ENCODE data around the gene TAPBP. TPM values are rescaled to one million over a fixed set of nuclear protein-coding genes. Genes with fewer than 3 reads are reported as not detected.

Gene TAPBP
- total and polyA plus RNA-seq, 9 of the 15 experiments (the other 6 are each of a cell fraction or from before 2014, with no cell fraction given): 5.6 to 74.0 (median 22.3) TPM

- no peak for DNase-seq (ENCODE audit: extremely low read depth in 1 of 4, low spot score in 3 of 4)
- TF ChIP-seq RBFOX2 (IDR thresholded peaks at IDR 0.05; ENCODE audit: low read depth, low read length): peak; percentile 55
- TF ChIP-seq TCF7L2 (IDR thresholded peaks at IDR 0.05; ENCODE audit: low read depth, low read length): no peak
- TF ChIP-seq CLOCK (CRISPR knock-in tag; IDR thresholded peaks at IDR 0.05; ENCODE audit: borderline replicate concordance): no peak
Measured at GRCh38 chr6:33286946-33287914, 26.6 kb downstream of the TAPBP start.

More at GRCh38 chr6:33286946-33287914, 26.6 kb downstream of the TAPBP start:
- peaks cover 45% of the 10 kb centered on the region for H3K79me2 ChIP-seq (ENCODE audit: control insufficient read depth, insufficient read depth, low read length)
- H3K27ac ChIP-seq (ENCODE audit: extremely low read depth, low read depth, low read length): no peak overlapping the region
- peaks cover 72% of the 10 kb centered on the region for H3K36me3 ChIP-seq (ENCODE audit: control insufficient read depth, insufficient read depth, low read length)
- no TSS peak for BruUV-seq (replicated peaks)
- WGBS (ENCODE audit: insufficient coverage, low coverage, missing lambda C conversion rate): 95% methylated on average over 21 of the region's 22 CpGs
- ATAC-seq: no peak
- no peak overlapping the region for H3K4me2 ChIP-seq (ENCODE audit: insufficient read depth, low read length)
- peak overlapping the region; percentile 65 to 91; a peak in 3 of 4 replicates for H3K9ac ChIP-seq (ENCODE audit: insufficient read depth in 1 of 2, low read depth in 2 of 2, low read length in 2 of 2)
- no peaks in the 10 kb centered on the region for H3K9me1 ChIP-seq (ENCODE audit: control insufficient read depth, insufficient read depth, low read length)
- no peaks in the 10 kb centered on the region for H3K27me3 ChIP-seq (ENCODE audit: control insufficient read depth in 2 of 2, insufficient read depth in 2 of 2, low read length in 2 of 2)
- H4K20me1 ChIP-seq (replicated peaks; ENCODE audit: control insufficient read depth, insufficient read depth, low read length): no peaks in the 10 kb centered on the region
- peak overlapping the region; percentile 76; the same call in 1 of the 2 replicates for H3K4me3 ChIP-seq
- ChIA-PET POLR2A (interaction anchor here (0.6 to 7.1 kb wide), 3 partner anchors 10 to 67 kb away, joined by 4 to 90 read pairs (median 4); partner anchors contain the start of gene B3GALT4), CTCF (ENCODE audit: low intra/inter-chr PET ratio) (no interaction called here)
- H3K9me3 ChIP-seq (replicated peaks; ENCODE audit: control insufficient read depth, insufficient read depth, low read depth, low read length): no peaks in the 10 kb centered on the region
- in situ Hi-C loops (cut with MboI): no loop called here
- intact Hi-C loops (cut with micrococcal nuclease): no loop called here
- no peak for FAIRE-seq
- no peak overlapping the region for H2AFZ ChIP-seq (ENCODE audit: low read depth, low read length)
- H3K4me1 ChIP-seq (replicated peaks in 1 of 2; ENCODE audit: control insufficient read depth in 2 of 2, insufficient read depth in 2 of 2, low read length in 2 of 2): peaks cover 13 to 19% of the 10 kb centered on the region in 2 experiments; a peak in 4 of 5 replicates

Data from K562 (cell line).